ENCODE results near the gene MIB1. TPM values are rescaled to one million over a fixed set of nuclear protein-coding genes. Genes with fewer than 3 reads are reported as not detected.

MIB1 gene
- total RNA-seq, 2 experiments from 2014 or later: 41.9 to 42.5 TPM

GRCh38 chr18:21798126-21798525, 57.5 kb downstream of the MIB1 start:
- CTCF ChIA-PET: no interaction called here
- POLR2A ChIA-PET: no interaction called here

GRCh38 chr18:21799721-21800120, 59.1 kb downstream of the MIB1 start:
- ChIA-PET POLR2A (no interaction called here), CTCF (no interaction called here)

GRCh38 chr18:21803495-21803894, 62.9 kb downstream of the MIB1 start:
- ChIA-PET POLR2A (no interaction called here), CTCF (no interaction called here)

GRCh38 chr18:21805771-21806366, 65.3 kb downstream of the MIB1 start:
- ChIA-PET POLR2A (no interaction called here), CTCF (interaction anchor here (0.7 kb wide), 1 partner anchor 90 kb away, joined by 5 read pairs; no protein-coding TSS in a partner anchor)

GRCh38 chr18:21808185-21808584, 67.6 kb downstream of the MIB1 start:
- POLR2A ChIA-PET: no interaction called here
- CTCF ChIA-PET: no interaction called here

- POLR2A ChIA-PET: no interaction called here
- CTCF ChIA-PET: no interaction called here
Measured at GRCh38 chr18:21809725-21810124, 69.1 kb downstream of the MIB1 start.

GRCh38 chr18:21815101-21815500, 74.5 kb downstream of the MIB1 start:
- CTCF ChIA-PET: no interaction called here

GRCh38 chr18:21820033-21820810, 79.6 kb downstream of the MIB1 start:
- POLR2A ChIA-PET: no interaction called here

More at GRCh38 chr18:21815101-21815500, 74.5 kb downstream of the MIB1 start:
- POLR2A ChIA-PET: interaction anchor here (0.6 kb wide), 1 partner anchor 833 kb away, joined by 3 read pairs; no protein-coding TSS in a partner anchor

GRCh38 chr18:21820811-21821143, 80.2 kb downstream of the MIB1 start:
- CTCF ChIA-PET: interaction anchor here (0.8 kb wide), 1 partner anchor 10 kb away, joined by 4 read pairs; no protein-coding TSS in a partner anchor
- POLR2A ChIA-PET: no interaction called here

More at GRCh38 chr18:21820033-21820810, 79.6 kb downstream of the MIB1 start:
- CTCF ChIA-PET: no interaction called here

- ChIA-PET POLR2A (no interaction called here), CTCF (no interaction called here)
Measured at GRCh38 chr18:21823848-21824247, 83.3 kb downstream of the MIB1 start.

GRCh38 chr18:21826196-21826595, 85.6 kb downstream of the MIB1 start:
- ChIA-PET POLR2A (no interaction called here), CTCF (no interaction called here)

GRCh38 chr18:21826641-21827302, 86.2 kb downstream of the MIB1 start:
- CTCF ChIA-PET: no interaction called here
- POLR2A ChIA-PET: no interaction called here

- POLR2A ChIA-PET: no interaction called here
- CTCF ChIA-PET: interaction anchor here (0.7 kb wide), 1 partner anchor 9 kb away, joined by 4 read pairs; no protein-coding TSS in a partner anchor
Measured at GRCh38 chr18:21830532-21830931, 89.9 kb downstream of the MIB1 start.

GRCh38 chr18:21831413-21831831, 90.8 kb downstream of the MIB1 start:
- CTCF ChIA-PET: no interaction called here
- POLR2A ChIA-PET: no interaction called here

- POLR2A ChIA-PET: no interaction called here
- CTCF ChIA-PET: no interaction called here
Measured at GRCh38 chr18:21833604-21834298, 93.2 kb downstream of the MIB1 start.

GRCh38 chr18:21834299-21834660, 93.7 kb downstream of the MIB1 start:
- ChIA-PET CTCF (no interaction called here), POLR2A (no interaction called here)

- ChIA-PET POLR2A (no interaction called here), CTCF (no interaction called here)
Measured at GRCh38 chr18:21841570-21841969, 101.0 kb downstream of the MIB1 start.

GRCh38 chr18:21843341-21843740, 102.7 kb downstream of the MIB1 start:
- CTCF ChIA-PET: no interaction called here
- POLR2A ChIA-PET: no interaction called here

- CTCF ChIA-PET: no interaction called here
- POLR2A ChIA-PET: no interaction called here
Measured at GRCh38 chr18:21851327-21851961, 110.9 kb downstream of the MIB1 start.

- POLR2A ChIA-PET: no interaction called here
Measured at GRCh38 chr18:21853016-21853415, 112.4 kb downstream of the MIB1 start.

More at GRCh38 chr18:21853016-21853415, 112.4 kb downstream of the MIB1 start:
- CTCF ChIA-PET: no interaction called here

Data from activated CD8-positive, alpha-beta memory T cell treated with anti-CD3 and anti-CD28 coated beads for 36 hours (primary cell).